ES-I3 (cell line): Measurements from ENCODE around the gene LMCD1.

Experiments used
- H3K36me3 ChIP-seq: 2 replicates; pipeline ENCODE4 v1.6.1; 2013; ENCODE audit warnings: mild to moderate bottlenecking, low read length, control low read depth, moderate library complexity; ENCODE audit not compliant: insufficient read depth
- H3K4me1 ChIP-seq: 2 replicates; pipeline ENCODE4 v1.6.1; 2013; ENCODE audit warnings: mild to moderate bottlenecking, control low read depth, low read length; ENCODE audit not compliant: insufficient read depth
- H3K9ac ChIP-seq: 2 replicates; pipeline ENCODE4 v1.6.1; 2013; ENCODE audit warnings: low read depth, mild to moderate bottlenecking, low read length, moderate library complexity
- H3K9me3 ChIP-seq: 2 replicates; pipeline ENCODE4 v1.6.1; 2013; ENCODE audit warnings: mild to moderate bottlenecking, low read length, moderate library complexity; ENCODE audit not compliant: control insufficient read depth, insufficient read depth

LMCD1 gene

DNA sequence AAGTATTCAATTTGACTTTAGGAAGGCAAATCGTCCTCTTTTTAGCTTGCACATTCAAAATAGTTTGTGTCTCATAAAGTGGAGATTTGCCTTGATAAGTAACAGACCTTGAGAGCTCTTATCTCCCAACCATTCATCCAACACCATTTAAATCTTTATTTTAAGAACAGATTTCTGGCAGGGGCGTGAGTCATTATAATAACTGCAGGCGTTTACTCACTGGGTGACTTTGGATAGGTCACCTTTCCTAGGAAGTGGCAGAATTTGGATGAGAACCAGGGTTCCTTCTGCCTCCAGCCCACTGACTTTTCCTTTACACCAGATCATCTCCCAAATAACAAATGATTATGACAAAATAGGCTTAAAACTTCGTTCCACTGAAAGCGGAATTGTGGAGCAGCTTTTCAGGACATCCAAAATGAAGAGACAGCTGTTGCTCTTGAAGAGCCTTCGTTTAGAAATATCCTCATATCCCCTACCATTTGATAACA lies 5.0 kb downstream of the LMCD1 start:
- Histone ChIP-seq H3K4me1 (peaks cover 19% of the 10 kb centered on the region), H3K9me3 (no peaks in the 10 kb centered on the region), H3K36me3 (peaks cover 7% of the 10 kb centered on the region; the same call in 1 of the 2 replicates), H3K9ac (no peak overlapping the region)

DNA sequence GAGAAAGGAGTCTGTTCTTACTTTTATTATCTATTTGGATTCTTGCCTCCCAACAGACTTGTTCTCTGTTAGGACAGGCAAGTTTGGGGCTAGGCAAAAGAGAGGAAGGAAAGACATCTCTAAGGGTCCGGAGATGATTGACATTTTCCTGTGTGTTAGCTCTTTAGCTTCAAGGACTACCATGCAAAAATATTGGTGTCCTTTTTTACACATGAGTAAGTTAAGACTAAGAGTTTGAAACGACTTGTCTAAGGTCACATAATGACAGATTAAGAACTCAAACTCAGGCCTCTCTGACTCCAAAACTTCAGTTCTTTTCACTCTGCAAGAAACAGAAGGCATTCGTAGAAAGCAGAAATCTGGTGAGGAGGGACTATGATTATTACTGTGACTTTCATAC lies 5.9 kb downstream of the LMCD1 start:
- H3K4me1 ChIP-seq, result peaks cover 18% of the 10 kb centered on the region
- H3K9me3 ChIP-seq, result no peaks in the 10 kb centered on the region
- no peak overlapping the region for H3K9ac ChIP-seq
- peaks cover 7% of the 10 kb centered on the region; the same call in 1 of the 2 replicates for H3K36me3 ChIP-seq

DNA sequence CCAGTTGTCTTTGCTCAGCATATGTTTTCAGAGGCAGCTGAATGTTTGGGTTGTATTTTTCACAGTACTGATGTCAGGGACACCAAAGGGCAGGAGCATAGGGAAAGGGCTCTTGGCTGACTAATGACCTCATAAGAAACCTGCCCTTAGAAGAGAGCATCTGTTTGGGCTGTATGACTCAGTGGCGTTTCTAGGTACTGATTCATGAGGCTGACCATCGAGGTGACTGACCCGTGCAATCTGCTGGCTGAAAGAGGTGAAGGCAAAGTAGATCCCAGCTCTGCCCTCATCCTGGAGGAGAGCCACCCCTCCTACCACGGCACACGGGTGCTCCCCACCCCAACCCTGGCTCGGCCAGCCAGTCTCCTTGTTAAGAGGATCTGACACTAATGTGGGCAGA lies 8.3 kb downstream of the LMCD1 start:
- H3K4me1 ChIP-seq, result no peaks in the 10 kb centered on the region
- no peak overlapping the region for H3K9ac ChIP-seq

DNA sequence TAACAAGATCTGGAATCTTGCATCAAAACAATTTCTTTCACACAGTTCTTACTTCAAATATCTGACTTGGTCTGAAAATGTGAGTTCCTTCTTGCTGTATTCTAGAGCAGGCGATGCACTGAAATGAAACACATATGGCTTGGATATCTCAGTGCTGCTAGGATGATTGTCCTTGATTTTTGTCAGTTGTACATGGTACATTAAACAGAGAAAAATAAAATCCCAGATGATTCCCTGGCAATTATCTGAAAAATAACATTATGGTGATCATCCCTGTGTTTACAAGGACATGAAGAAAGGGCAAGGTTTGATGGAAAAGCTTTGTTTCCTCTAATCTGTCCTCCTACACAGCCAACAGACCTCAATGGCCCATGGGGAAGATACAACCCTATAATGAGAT lies 10.6 kb downstream of the LMCD1 start:
- H3K9me3 ChIP-seq, result no peaks in the 10 kb centered on the region
- H3K36me3 ChIP-seq, result peaks cover 9% of the 10 kb centered on the region
- H3K9ac ChIP-seq, result no peak overlapping the region

More for the DNA sequence above, 8.3 kb downstream of the LMCD1 start:
- peaks cover 9% of the 10 kb centered on the region for H3K36me3 ChIP-seq
- H3K9me3 ChIP-seq, result no peaks in the 10 kb centered on the region

DNA sequence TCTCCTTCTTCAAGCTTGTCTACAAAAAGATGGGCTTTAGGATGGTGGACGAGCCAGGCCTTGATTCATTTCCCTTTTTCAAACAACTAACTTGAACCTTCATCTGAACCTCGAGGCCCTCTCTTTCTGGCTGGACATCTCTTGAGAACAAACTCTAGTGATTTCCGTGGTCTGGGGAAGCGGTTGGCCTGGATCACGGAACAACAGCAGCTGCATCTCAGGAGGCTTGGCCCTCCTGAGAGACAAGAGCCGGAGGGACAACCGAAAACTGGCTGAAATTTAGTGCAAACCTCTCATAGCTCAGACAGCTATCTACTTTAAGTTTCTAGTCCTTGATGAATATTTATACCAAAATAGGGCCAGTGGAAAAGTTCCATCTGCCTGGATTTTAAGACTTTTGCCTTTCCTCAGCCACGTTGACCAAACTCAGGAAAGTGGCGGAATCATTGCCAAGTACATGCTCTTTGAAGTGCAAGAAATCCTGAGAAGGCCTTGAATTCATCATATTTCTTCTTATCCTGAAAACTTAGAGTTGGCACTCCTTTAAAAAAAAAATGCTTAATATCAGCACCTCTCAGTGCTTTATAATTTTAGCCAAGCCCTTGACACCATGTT lies 14.5 kb downstream of the LMCD1 start:
- Histone ChIP-seq H3K9me3 (no peaks in the 10 kb centered on the region), H3K36me3 (peaks cover 3% of the 10 kb centered on the region; the same call in 1 of the 2 replicates), H3K4me1 (peaks cover 11% of the 10 kb centered on the region; the same call in 1 of the 2 replicates), H3K9ac (no peak overlapping the region)

More for the DNA sequence above, 10.6 kb downstream of the LMCD1 start:
- no peaks in the 10 kb centered on the region for H3K4me1 ChIP-seq

DNA sequence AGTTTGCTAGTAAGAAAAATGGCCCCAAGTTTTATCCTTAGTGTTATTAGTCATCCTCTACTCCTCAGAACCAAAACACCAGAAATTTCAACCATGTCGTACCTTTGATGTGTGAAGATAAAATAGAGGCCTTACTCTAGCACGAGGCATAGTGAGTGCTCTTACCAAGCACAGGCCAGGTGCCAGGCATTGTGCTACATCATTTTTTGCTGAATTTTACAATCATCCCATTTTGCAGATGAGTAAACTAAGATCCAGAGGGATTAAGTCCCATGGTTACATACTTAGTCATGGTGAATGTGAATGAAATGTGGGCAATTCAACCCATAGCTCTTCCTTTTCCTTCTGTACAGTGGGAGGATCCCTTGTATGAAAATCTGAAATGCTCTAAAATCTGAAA lies 15.2 kb downstream of the LMCD1 start:
- peaks cover 3% of the 10 kb centered on the region; the same call in 1 of the 2 replicates for H3K36me3 ChIP-seq
- H3K4me1 ChIP-seq, result peaks cover 11% of the 10 kb centered on the region; the same call in 1 of the 2 replicates
- no peaks in the 10 kb centered on the region for H3K9me3 ChIP-seq
- H3K9ac ChIP-seq, result no peak overlapping the region

DNA sequence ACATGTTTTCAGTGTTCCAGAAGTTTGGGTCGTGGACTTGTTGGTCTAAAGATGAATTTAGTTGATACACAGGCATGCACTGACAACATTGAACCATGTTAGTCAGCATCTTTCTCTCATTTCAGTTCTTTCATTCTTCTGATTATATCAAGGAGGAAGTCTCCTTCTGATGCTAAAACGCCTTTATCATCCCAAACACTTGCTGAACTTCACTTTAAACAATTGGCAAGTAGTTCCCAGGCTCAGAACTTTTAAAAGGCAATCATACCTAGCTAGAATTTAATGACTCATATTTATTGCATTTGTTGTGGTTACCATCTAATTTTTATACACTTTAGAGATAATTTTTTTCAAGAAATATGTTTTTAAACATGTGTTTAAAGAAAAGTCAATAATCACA lies 15.9 kb downstream of the LMCD1 start:
- peaks cover 11% of the 10 kb centered on the region; the same call in 1 of the 2 replicates for H3K4me1 ChIP-seq
- no peak overlapping the region for H3K9ac ChIP-seq
- H3K36me3 ChIP-seq, result peaks cover 3% of the 10 kb centered on the region; the same call in 1 of the 2 replicates
- no peaks in the 10 kb centered on the region for H3K9me3 ChIP-seq

DNA sequence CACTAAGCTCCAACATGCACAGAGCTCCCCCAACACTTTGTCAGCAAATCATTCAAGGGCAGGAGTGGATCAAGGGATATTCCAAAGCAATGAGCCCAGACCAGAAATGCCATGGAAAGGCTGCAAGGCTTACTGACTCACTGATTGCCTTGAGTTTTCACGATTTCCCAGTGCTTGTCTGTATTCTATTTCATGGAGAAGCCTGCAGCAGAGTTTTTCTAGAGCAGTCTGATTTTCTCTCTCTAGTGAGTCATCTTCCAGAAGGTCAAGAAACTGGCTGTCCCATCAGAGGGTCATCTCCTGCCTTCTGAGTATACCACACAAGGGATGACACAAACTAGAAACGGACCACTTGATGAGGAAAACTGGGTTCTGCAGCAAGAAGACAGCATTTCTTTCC lies 16.5 kb downstream of the LMCD1 start:
- Histone ChIP-seq H3K36me3 (peaks cover 3% of the 10 kb centered on the region; the same call in 1 of the 2 replicates), H3K4me1 (peaks cover 11% of the 10 kb centered on the region; the same call in 1 of the 2 replicates), H3K9me3 (no peaks in the 10 kb centered on the region), H3K9ac (no peak overlapping the region)

DNA sequence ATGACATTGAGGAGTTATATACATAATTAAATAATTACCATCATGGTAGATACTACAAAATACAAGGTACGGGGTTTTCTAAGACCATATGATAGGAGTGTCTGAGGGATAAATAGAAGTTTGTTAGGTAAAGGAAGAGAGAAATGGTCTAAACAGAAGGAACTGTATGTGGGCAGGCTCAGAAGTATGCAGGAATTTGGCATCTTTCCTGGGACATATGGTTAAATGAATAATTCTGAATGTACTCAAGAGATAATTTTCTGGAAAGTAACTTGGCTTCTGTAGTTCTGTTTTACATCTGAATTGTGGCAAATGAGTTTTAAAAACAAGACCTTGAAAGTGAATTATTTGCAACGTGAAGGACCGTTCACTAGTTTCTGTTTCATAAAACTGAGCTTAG lies 17.5 kb downstream of the LMCD1 start:
- H3K36me3 ChIP-seq, result no peaks in the 10 kb centered on the region
- no peak overlapping the region for H3K9ac ChIP-seq
- no peaks in the 10 kb centered on the region for H3K9me3 ChIP-seq
- peaks cover 11% of the 10 kb centered on the region; the same call in 1 of the 2 replicates for H3K4me1 ChIP-seq

DNA sequence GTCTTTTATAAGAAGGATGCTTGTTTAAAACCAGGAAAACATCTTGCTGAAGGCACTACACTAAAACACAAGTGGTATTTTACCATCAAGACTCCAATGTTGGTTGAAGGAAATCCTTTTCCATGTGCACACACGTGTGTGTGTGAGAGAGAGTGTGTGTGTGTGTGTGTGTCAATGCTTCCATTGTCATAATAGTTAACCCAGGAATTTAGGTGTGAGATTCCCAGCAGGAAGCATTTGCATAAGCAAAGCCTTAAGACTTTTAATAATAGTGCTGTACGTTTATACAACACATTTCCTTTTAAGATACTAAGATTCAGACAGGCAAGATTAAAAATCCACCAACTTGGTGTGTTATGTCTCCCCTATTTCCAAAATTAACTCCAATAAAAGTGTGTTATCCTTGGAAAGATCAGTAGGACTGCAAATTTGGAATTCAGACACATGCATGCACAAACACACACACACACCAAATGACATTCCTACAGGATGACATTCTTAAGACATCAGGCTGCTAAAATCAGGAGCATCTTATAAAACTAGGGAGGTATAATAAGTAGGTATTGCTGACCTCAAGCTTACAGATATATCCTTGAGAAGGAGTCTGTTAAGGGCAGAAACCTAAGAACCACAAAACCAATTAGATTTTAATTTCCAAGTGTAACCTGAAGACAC lies 18.3 kb downstream of the LMCD1 start:
- no peak overlapping the region for H3K9ac ChIP-seq
- peaks cover 11% of the 10 kb centered on the region; the same call in 1 of the 2 replicates for H3K4me1 ChIP-seq
- no peaks in the 10 kb centered on the region for H3K9me3 ChIP-seq
- H3K36me3 ChIP-seq, result no peaks in the 10 kb centered on the region

DNA sequence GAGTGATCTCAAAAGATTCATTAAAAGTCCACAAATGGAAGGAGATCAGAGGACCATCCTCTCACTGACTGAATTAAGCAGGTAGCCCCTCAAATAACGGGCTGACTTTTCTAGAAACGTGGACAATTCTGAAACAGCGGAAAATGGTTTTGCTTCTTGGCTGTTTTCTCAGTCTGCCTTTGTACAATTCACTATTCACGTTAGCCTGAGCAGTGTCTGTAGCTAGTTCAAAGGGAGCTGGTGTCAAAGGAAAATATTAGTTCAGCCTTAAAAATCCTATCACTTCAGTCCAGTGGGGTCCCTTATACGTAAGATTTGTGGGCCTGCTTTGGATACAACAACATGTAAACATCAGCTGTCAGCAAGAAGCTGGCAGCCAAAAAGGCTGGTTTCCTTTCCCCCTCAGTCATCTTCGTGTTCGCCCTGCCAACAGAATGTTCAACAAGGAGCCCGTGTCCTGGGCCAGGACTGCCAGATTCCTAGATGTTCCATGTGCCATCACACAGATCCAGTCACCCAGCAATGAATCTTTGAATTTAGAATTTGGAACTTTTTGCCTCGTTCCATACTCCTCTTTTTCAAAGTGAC lies 19.3 kb downstream of the LMCD1 start:
- Histone ChIP-seq H3K36me3 (no peaks in the 10 kb centered on the region), H3K9me3 (no peaks in the 10 kb centered on the region), H3K9ac (no peak overlapping the region), H3K4me1 (peaks cover 11% of the 10 kb centered on the region; the same call in 1 of the 2 replicates)

DNA sequence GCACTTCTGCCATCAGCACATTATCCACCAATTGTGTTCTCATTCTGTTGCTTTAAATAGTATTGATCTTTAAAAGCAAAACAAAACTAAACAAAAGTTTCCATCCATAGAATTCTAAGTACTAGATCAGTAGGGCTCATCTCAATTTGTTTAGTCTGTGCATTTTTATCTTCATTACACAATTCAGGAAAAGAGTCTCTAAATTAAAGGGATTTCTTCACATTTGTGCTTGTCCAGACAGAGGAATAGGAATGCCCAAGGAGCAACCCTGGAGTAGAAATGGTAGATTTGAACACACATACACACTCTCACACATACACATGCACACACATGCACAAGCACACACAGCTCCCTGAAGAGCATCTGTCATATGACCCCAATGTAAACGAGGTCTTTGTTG lies 21.4 kb downstream of the LMCD1 start:
- no peaks in the 10 kb centered on the region for H3K9me3 ChIP-seq
- H3K9ac ChIP-seq, result no peak overlapping the region
- peaks cover 11% of the 10 kb centered on the region; the same call in 1 of the 2 replicates for H3K4me1 ChIP-seq

DNA sequence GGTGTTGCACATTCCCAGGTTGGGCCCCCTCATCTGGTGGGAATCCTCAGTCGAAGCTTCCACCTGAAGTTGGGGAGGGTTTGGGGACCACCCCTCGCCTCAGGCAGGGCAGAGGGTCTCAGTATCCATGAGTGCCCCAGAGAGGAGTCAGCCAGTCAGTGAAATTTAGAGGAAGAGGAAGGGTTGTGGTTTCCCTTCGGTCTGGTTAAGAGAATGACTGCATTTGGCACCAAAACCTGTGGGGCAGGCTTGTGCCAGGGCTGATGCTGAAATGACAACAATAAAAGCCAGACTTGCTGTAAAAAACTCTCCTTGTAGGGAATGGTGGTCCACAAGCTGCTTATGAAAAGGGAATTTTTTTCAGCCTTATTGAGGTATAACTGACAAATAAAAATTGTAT lies 22.6 kb downstream of the LMCD1 start:
- H3K9ac ChIP-seq, result no peak overlapping the region
- peaks cover 11% of the 10 kb centered on the region; the same call in 1 of the 2 replicates for H3K4me1 ChIP-seq
- H3K36me3 ChIP-seq, result no peaks in the 10 kb centered on the region; the same call in 1 of the 2 replicates
- H3K9me3 ChIP-seq, result no peaks in the 10 kb centered on the region

More for the DNA sequence above, 21.4 kb downstream of the LMCD1 start:
- no peaks in the 10 kb centered on the region; the same call in 1 of the 2 replicates for H3K36me3 ChIP-seq

DNA sequence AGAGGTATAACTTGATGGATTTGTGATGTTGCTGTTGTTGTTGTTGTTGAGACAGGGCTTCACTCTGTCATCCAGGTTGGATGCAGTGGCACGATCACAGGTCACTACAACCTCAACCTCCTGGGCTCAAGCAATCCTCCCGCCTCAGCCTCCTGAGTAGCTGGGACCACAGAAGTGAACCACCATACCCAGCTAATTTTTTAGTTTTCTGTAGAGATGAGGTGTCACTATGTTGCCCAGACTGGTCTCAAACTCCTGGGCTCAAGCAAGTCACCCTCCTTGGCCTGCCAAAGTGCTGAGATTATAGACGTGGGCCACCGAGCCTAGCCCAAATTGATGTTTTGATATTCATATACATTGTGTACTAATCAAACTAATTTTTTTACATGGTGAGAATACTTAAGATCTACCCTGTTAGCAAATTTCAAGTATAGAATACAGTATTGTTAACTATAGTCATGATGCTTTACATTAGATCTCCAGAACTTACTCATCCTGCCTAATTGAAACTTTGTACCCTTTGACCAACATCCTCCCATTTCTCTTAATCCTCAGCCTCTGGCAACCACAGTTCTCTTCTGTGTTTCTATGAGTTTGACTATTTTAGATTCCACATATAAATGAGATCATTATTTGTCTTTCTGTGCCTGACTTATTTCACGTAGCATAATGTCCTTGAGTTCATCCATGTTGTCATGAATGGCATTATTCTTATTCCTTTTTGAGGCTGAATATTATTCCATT lies 23.2 kb downstream of the LMCD1 start:
- Histone ChIP-seq H3K36me3 (no peaks in the 10 kb centered on the region; the same call in 1 of the 2 replicates), H3K4me1 (peaks cover 11% of the 10 kb centered on the region; the same call in 1 of the 2 replicates), H3K9me3 (no peaks in the 10 kb centered on the region), H3K9ac (no peak overlapping the region)
